Body of pancreas (tissue), 4 donors: Measurements from ENCODE around the gene METTL24.

Experiments
- POLR2A ChIP-seq, 3 donors: fragments of 450-650 bp; IDR thresholded peaks; one replicate each; pipeline ENCODE4 v1.6.1; 2016; ENCODE audit warnings: antibody characterized with exemption in 3 of 3, mild to moderate bottlenecking in 2 of 3
- TF ChIP-seq, protein P1 (sequence below), 7 experiments: fragments of 450-650 bp in 4 of 7; fragments of 200-600 bp in 3 of 7; sonication (generic) in 3 of 7; IDR thresholded peaks; one replicate each; pipeline ENCODE4 v1.5.1; 2016 to 2019; ENCODE audit warnings: antibody characterized with exemption in 7 of 7

- TF ChIP-seq, protein P1, sequence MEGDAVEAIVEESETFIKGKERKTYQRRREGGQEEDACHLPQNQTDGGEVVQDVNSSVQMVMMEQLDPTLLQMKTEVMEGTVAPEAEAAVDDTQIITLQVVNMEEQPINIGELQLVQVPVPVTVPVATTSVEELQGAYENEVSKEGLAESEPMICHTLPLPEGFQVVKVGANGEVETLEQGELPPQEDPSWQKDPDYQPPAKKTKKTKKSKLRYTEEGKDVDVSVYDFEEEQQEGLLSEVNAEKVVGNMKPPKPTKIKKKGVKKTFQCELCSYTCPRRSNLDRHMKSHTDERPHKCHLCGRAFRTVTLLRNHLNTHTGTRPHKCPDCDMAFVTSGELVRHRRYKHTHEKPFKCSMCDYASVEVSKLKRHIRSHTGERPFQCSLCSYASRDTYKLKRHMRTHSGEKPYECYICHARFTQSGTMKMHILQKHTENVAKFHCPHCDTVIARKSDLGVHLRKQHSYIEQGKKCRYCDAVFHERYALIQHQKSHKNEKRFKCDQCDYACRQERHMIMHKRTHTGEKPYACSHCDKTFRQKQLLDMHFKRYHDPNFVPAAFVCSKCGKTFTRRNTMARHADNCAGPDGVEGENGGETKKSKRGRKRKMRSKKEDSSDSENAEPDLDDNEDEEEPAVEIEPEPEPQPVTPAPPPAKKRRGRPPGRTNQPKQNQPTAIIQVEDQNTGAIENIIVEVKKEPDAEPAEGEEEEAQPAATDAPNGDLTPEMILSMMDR (IDR thresholded peaks at IDR 0.05) = no peak
- TF ChIP-seq POLR2A (IDR thresholded peaks at IDR 0.05) = no peak
Measured at GRCh38 chr6:110250058-110250457, 108.1 kb downstream of the METTL24 start.
